ENCODE data around the gene IFNK.
"Not testable (repeated sequence)": the region's sequence is repeated elsewhere in the genome, so short reads cannot be mapped to it uniquely, and the experiment has no call there.

Gene IFNK

GRCh38 chr9:27524236-27524635 is at the start of gene IFNK:
IFNK (plus strand) TSS chr9:27524290; CDS start chr9:27524337, 47 bp downstream.
- no peak for DNase-seq

GRCh38 chr9:27474305-27474704 is 49.8 kb upstream of the IFNK start:
- no peak for DNase-seq

- no peak for DNase-seq
Observed at GRCh38 chr9:27475057-27475595, 49.0 kb upstream of the IFNK start.

- no peak for DNase-seq
Observed at GRCh38 chr9:27476870-27477515, 47.1 kb upstream of the IFNK start.

GRCh38 chr9:27478322-27478721 is 45.8 kb upstream of the IFNK start:
- no peak for DNase-seq

GRCh38 chr9:27482709-27483108 is 41.4 kb upstream of the IFNK start:
- no peak for DNase-seq

- no peak for DNase-seq
Observed at GRCh38 chr9:27483576-27483975, 40.5 kb upstream of the IFNK start.

GRCh38 chr9:27485158-27485557 is 38.9 kb upstream of the IFNK start:
- no peak for DNase-seq

GRCh38 chr9:27487128-27487640 is 36.9 kb upstream of the IFNK start:
- DNase-seq = no peak

GRCh38 chr9:27487927-27488326 is 36.2 kb upstream of the IFNK start:
- no peak for DNase-seq

- no peak for DNase-seq
Observed at GRCh38 chr9:27489087-27489876, 34.8 kb upstream of the IFNK start.

- no peak for DNase-seq
Observed at GRCh38 chr9:27491154-27491553, 32.9 kb upstream of the IFNK start.

GRCh38 chr9:27495480-27496134 is 28.5 kb upstream of the IFNK start:
- no peak for DNase-seq

- no peak for DNase-seq
Observed at GRCh38 chr9:27496135-27496504, 28.0 kb upstream of the IFNK start.

GRCh38 chr9:27497883-27498417 is 26.1 kb upstream of the IFNK start:
- no peak for DNase-seq

- no peak for DNase-seq
Observed at GRCh38 chr9:27499451-27499850, 24.6 kb upstream of the IFNK start.

GRCh38 chr9:27500902-27501301 is 23.2 kb upstream of the IFNK start:
- not testable (repeated sequence) for DNase-seq

- no peak for DNase-seq
Observed at GRCh38 chr9:27503623-27504022, 20.5 kb upstream of the IFNK start.

GRCh38 chr9:27504259-27504658 is 19.8 kb upstream of the IFNK start:
- no peak for DNase-seq

GRCh38 chr9:27505744-27506161 is 18.3 kb upstream of the IFNK start:
- DNase-seq = no peak

GRCh38 chr9:27506981-27507380 is 17.1 kb upstream of the IFNK start:
- DNase-seq = no peak

GRCh38 chr9:27510780-27511179 is 13.3 kb upstream of the IFNK start:
- no peak for DNase-seq

GRCh38 chr9:27511771-27512170 is 12.3 kb upstream of the IFNK start:
- no peak for DNase-seq
